Measurements from ENCODE around the gene CHST11.

The CHST11 gene

GRCh38 chr12:104570174-104570907 lies 113.6 kb downstream of the CHST11 start:
- TF ChIP-seq, protein P1, sequence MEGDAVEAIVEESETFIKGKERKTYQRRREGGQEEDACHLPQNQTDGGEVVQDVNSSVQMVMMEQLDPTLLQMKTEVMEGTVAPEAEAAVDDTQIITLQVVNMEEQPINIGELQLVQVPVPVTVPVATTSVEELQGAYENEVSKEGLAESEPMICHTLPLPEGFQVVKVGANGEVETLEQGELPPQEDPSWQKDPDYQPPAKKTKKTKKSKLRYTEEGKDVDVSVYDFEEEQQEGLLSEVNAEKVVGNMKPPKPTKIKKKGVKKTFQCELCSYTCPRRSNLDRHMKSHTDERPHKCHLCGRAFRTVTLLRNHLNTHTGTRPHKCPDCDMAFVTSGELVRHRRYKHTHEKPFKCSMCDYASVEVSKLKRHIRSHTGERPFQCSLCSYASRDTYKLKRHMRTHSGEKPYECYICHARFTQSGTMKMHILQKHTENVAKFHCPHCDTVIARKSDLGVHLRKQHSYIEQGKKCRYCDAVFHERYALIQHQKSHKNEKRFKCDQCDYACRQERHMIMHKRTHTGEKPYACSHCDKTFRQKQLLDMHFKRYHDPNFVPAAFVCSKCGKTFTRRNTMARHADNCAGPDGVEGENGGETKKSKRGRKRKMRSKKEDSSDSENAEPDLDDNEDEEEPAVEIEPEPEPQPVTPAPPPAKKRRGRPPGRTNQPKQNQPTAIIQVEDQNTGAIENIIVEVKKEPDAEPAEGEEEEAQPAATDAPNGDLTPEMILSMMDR (IDR thresholded peaks at IDR 0.05) = no peak

DNA sequence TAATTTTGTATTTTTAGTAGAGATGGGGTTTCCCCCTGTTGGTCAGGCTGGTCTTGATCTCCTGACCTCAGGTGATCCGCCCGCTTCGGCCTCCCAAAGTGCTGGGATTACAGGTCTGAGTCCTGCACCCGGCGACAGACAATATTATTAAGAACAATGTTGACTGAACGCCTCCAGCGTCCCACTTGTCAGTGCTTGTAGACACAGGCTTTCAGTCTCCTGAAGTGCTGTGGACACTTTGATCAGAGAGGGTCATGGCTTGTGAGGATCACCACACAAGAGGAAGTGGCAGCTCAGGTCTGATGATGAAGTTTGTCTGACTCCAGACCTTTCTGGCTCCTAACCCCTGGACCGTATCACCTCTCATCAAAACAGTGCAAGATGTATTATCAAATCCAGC lies 114.6 kb downstream of the CHST11 start:
- TF ChIP-seq, protein P1 (IDR thresholded peaks at IDR 0.05) = no peak

GRCh38 chr12:104575442-104576186 lies 118.9 kb downstream of the CHST11 start:
- TF ChIP-seq, protein P1 (IDR thresholded peaks at IDR 0.05) = no peak

DNA sequence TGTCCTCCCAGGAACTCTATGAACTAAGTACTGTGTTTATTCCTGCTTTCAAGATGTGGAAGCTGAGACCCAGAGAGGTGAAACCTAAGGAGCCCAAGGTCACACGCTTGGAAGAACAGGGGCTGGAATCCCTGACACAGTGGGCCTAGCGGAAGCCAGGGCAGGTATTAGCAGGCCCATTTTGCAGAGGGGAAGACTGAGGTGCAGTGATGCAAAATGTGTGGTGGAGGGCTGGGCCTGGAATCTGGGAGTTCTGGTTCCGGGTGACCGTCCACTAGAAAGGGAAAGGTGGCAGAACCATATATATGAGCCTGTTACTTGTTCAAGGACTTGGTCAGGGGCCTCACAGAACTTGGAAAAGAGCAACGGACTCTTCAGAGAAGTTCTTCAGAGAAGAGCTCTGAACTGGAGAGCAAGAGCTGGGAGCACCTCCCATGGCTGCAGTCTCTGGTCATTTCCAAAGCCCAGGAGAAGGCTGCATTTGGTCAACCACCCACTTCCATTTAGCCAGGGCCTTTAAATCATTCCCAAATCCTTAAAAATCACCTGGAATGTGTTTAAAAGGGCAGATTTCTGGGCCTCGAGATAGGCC lies 119.5 kb downstream of the CHST11 start:
- TF ChIP-seq, protein P1 (IDR thresholded peaks at IDR 0.05) = no peak

- TF ChIP-seq, protein P1 (IDR thresholded peaks at IDR 0.05) = no peak
Measured at GRCh38 chr12:104576980-104577580, 120.3 kb downstream of the CHST11 start.

DNA sequence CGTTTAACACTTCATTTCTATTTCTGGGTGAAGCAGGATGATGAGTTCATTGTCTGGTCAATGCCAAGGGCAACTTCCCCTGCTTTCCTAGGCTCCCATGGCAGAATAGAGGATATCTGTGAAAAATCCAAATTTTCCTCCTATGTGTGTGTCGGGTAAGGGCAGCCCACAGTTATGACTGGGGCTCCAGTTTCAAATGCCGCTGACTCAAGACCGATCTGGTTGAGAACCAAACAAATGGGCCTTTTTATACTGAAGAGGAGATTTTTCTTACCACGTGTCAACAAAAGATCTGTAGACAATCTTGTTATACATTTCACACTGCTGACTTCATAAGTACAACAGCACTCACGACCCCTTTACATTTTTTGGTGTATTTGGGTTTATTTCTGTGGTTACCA lies 120.8 kb downstream of the CHST11 start:
- TF ChIP-seq, protein P1 (IDR thresholded peaks at IDR 0.05) = no peak

DNA sequence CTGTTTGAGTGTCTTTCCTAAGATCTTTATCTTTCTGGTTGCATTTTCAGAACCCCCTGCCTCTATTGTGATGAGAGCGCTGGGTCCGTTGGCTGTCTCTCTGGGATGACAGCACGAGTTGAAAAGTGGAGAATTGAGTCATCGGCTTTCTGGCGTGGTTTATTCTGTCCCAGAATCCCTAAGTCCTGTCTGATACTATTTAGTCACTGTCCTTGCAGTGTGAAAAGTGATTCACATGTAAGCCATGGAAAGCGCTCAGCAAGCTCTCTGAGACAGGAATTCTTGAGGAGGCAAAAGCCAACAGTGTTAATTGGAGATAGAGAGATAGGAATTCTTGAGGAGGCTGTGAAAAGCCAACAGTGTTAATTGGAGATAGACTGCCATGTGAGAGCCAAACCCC lies 121.7 kb downstream of the CHST11 start:
- TF ChIP-seq, protein P1 (IDR thresholded peaks at IDR 0.05) = no peak
